Renal cortical epithelial cell (primary cell): ENCODE measurements around the gene MAP1B. TPM values are rescaled to one million over a fixed set of nuclear protein-coding genes. Genes with fewer than 3 reads are reported as not detected.
A peak's percentile ranks its signal among the peaks of the same experiment; 100 is the strongest.

ENCODE experiments used
- DNase-seq: peaks from one replicate; pipeline ENCODE4 v3.0.0-alpha.2; 2011; ENCODE audit warnings: low read depth
- total RNA-seq: library from RNA; depleted of rRNA; stranded (reverse); fragments of >200 nt; gene quantifications from 2 replicates; pipeline ENCODE4 v1.2.3, GENCODE V29; 2014

Gene MAP1B
- total RNA-seq, 1 donor from 2014 or later: 156 TPM

- no peak for DNase-seq
Measured at GRCh38 chr5:72223371-72223770, 116.1 kb downstream of the MAP1B start.

GRCh38 chr5:72224946-72225463 lies 117.7 kb downstream of the MAP1B start:
- no peak for DNase-seq

GRCh38 chr5:72225741-72226140 lies 118.5 kb downstream of the MAP1B start:
- no peak for DNase-seq

GRCh38 chr5:72226950-72227349 lies 119.7 kb downstream of the MAP1B start:
- no peak for DNase-seq

GRCh38 chr5:72228960-72229359 lies 121.7 kb downstream of the MAP1B start:
- DNase-seq: no peak

- no peak for DNase-seq
Measured at GRCh38 chr5:72231991-72232703, 124.9 kb downstream of the MAP1B start.

- DNase-seq: no peak
Measured at GRCh38 chr5:72232838-72233237, 125.6 kb downstream of the MAP1B start.

- DNase-seq: no peak
Measured at GRCh38 chr5:72233835-72234234, 126.6 kb downstream of the MAP1B start.

GRCh38 chr5:72234265-72234700 lies 127.0 kb downstream of the MAP1B start:
- DNase-seq: peak; percentile 55

- DNase-seq: no peak
Measured at GRCh38 chr5:72234868-72235267, 127.6 kb downstream of the MAP1B start.

GRCh38 chr5:72235725-72236124 lies 128.4 kb downstream of the MAP1B start:
- no peak for DNase-seq

GRCh38 chr5:72237415-72237814 lies 130.1 kb downstream of the MAP1B start:
- no peak for DNase-seq

- no peak for DNase-seq
Measured at GRCh38 chr5:72237879-72238278, 130.6 kb downstream of the MAP1B start.

- DNase-seq: no peak
Measured at GRCh38 chr5:72238712-72239445, 131.6 kb downstream of the MAP1B start.

- no peak for DNase-seq
Measured at GRCh38 chr5:72241346-72242003, 134.2 kb downstream of the MAP1B start.

GRCh38 chr5:72242796-72243475 lies 135.7 kb downstream of the MAP1B start:
- DNase-seq: peak; percentile 57

GRCh38 chr5:72243706-72244105 lies 136.4 kb downstream of the MAP1B start:
- no peak for DNase-seq

GRCh38 chr5:72244862-72245371 lies 137.6 kb downstream of the MAP1B start:
- DNase-seq: peak; percentile 54

GRCh38 chr5:72245546-72245945 lies 138.3 kb downstream of the MAP1B start:
- no peak for DNase-seq

GRCh38 chr5:72245951-72246532 lies 138.8 kb downstream of the MAP1B start:
- no peak for DNase-seq

GRCh38 chr5:72246954-72247442 lies 139.7 kb downstream of the MAP1B start:
- peak; percentile 58 for DNase-seq
